ENCODE measurements around the gene HES5.

The HES5 gene

GRCh38 chr1:2483970-2484369 is 46.1 kb downstream of the HES5 start:
- H3K27ac ChIP-seq, result no peak overlapping the region
- peaks cover 91% of the 10 kb centered on the region for H3K36me3 ChIP-seq
- TF ChIP-seq, protein P1, sequence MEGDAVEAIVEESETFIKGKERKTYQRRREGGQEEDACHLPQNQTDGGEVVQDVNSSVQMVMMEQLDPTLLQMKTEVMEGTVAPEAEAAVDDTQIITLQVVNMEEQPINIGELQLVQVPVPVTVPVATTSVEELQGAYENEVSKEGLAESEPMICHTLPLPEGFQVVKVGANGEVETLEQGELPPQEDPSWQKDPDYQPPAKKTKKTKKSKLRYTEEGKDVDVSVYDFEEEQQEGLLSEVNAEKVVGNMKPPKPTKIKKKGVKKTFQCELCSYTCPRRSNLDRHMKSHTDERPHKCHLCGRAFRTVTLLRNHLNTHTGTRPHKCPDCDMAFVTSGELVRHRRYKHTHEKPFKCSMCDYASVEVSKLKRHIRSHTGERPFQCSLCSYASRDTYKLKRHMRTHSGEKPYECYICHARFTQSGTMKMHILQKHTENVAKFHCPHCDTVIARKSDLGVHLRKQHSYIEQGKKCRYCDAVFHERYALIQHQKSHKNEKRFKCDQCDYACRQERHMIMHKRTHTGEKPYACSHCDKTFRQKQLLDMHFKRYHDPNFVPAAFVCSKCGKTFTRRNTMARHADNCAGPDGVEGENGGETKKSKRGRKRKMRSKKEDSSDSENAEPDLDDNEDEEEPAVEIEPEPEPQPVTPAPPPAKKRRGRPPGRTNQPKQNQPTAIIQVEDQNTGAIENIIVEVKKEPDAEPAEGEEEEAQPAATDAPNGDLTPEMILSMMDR (IDR thresholded peaks at IDR 0.05; ENCODE audit: low read depth, low read length), result no peak
- no peak for DNase-seq
- no peak overlapping the region for H3K4me3 ChIP-seq (ENCODE audit: low read depth, low read length)
- no peaks in the 10 kb centered on the region for H3K9me3 ChIP-seq (ENCODE audit: severe bottlenecking)
- H3K27me3 ChIP-seq (ENCODE audit: insufficient read depth, low read depth, severe bottlenecking), result no peaks in the 10 kb centered on the region

DNA sequence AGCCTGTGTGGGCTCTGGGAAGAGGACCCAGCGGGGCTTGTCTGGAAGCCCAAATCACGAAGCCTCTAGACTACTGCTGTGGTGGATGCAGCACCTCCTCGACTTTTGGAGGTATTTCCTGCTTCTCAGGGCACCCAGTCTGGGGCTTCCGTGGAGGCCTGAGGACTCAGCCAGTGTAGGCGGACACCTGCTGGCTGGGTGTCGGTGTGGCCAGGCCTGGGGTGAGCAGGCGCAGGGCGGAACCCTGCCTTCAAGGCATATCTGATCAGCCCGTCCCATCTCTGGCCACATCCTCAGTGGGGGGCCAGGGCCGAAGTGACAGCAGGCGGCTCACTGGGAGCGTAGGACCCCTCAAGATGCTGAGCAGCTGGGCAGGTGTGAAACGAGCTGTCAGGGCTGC is 47.0 kb downstream of the HES5 start:
- no peak overlapping the region for H3K27ac ChIP-seq
- H3K4me3 ChIP-seq (ENCODE audit: low read depth, low read length), result no peak overlapping the region
- peaks cover 86% of the 10 kb centered on the region for H3K36me3 ChIP-seq
- H3K9me3 ChIP-seq (ENCODE audit: severe bottlenecking), result no peaks in the 10 kb centered on the region
- no peak for DNase-seq
- no peaks in the 10 kb centered on the region for H3K27me3 ChIP-seq (ENCODE audit: insufficient read depth, low read depth, severe bottlenecking)
- TF ChIP-seq, protein P1 (IDR thresholded peaks at IDR 0.05; ENCODE audit: low read depth, low read length), result no peak

DNA sequence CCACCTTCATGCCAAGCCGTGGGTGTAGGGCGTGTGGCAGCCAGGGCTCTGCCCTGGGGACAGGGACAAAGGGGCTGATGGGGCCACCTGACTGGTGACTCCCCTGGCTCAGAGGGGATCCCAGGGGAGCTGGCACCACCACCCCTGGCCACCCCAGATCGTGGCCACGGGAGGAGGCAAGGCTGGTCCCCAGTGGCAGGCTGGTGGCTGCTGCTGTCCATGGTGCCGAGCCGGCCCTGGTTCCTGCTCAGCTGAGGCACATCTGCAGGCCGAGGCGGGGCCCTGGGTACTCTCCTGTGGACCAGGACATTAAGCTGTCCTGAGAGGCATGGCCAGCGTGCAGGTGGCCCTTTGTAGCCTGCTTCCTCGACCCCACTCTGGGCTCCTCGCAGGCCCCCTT is 47.5 kb downstream of the HES5 start:
- no peaks in the 10 kb centered on the region for H3K9me3 ChIP-seq (ENCODE audit: severe bottlenecking)
- peaks cover 81% of the 10 kb centered on the region for H3K36me3 ChIP-seq
- H3K27me3 ChIP-seq (ENCODE audit: insufficient read depth, low read depth, severe bottlenecking), result no peaks in the 10 kb centered on the region
- H3K27ac ChIP-seq, result no peak overlapping the region
- DNase-seq, result no peak
- no peak overlapping the region for H3K4me3 ChIP-seq (ENCODE audit: low read depth, low read length)
- TF ChIP-seq, protein P1 (IDR thresholded peaks at IDR 0.05; ENCODE audit: low read depth, low read length), result no peak

DNA sequence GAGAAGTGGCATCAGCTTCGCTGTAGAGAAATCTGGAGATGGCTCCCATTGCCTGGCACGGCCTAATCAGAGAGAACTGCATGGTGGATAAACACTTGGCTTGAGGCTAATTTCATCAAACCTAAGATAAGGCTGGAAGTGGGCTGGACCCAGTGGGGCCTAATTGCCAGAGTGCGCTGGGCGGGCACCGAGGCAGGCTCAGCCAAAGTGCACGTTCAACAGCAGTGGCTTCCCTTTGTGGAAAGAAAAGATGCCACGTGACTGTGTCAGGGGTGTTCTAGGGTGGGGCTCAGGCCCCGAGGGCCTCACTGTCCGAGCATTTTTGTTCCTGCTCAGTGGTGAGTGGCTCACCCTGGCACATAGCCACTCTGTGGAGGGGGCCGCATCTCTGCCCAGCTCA is 48.2 kb downstream of the HES5 start:
- no peak overlapping the region; the same call in 1 of the 2 replicates for H3K27ac ChIP-seq
- H3K9me3 ChIP-seq (ENCODE audit: severe bottlenecking), result no peaks in the 10 kb centered on the region
- H3K36me3 ChIP-seq, result peaks cover 74% of the 10 kb centered on the region
- H3K4me3 ChIP-seq (ENCODE audit: low read depth, low read length), result no peak overlapping the region
- no peak for DNase-seq
- H3K27me3 ChIP-seq (ENCODE audit: insufficient read depth, low read depth, severe bottlenecking), result no peaks in the 10 kb centered on the region
- TF ChIP-seq, protein P1 (IDR thresholded peaks at IDR 0.05; ENCODE audit: low read depth, low read length), result no peak

DNA sequence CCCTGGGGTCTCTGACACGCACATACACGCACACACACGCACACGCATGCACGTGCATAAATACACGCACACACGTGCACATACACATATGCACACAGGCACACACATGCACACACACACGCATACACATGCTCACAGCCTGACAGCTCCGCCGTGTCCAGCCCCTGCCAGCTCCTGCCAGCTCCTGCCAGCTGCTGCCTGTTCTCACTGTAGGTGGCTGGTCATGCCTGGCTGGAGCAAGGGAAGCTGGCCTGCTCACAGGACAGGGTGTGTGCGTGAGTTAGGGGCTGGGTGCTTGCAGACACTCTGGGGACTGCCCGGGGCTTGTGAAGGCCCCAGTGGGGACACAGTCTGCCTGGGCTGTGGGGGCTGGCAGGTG is 49.1 kb downstream of the HES5 start:
- no peaks in the 10 kb centered on the region for H3K27me3 ChIP-seq (ENCODE audit: insufficient read depth, low read depth, severe bottlenecking)
- TF ChIP-seq, protein P1 (IDR thresholded peaks at IDR 0.05; ENCODE audit: low read depth, low read length), result no peak
- DNase-seq, result no peak
- H3K27ac ChIP-seq, result no peak overlapping the region
- H3K36me3 ChIP-seq, result peaks cover 65% of the 10 kb centered on the region
- H3K4me3 ChIP-seq (ENCODE audit: low read depth, low read length), result no peak overlapping the region
- H3K9me3 ChIP-seq (ENCODE audit: severe bottlenecking), result no peaks in the 10 kb centered on the region

GRCh38 chr1:2480236-2480985 is 49.7 kb downstream of the HES5 start:
- TF ChIP-seq, protein P1 (IDR thresholded peaks at IDR 0.05; ENCODE audit: low read depth, low read length), result no peak
- Histone ChIP-seq H3K27ac (no peak overlapping the region), H3K27me3 (ENCODE audit: insufficient read depth, low read depth, severe bottlenecking) (no peaks in the 10 kb centered on the region), H3K36me3 (peaks cover 61% of the 10 kb centered on the region), H3K4me3 (ENCODE audit: low read depth, low read length) (no peak overlapping the region), H3K9me3 (ENCODE audit: severe bottlenecking) (no peaks in the 10 kb centered on the region)
- no peak for DNase-seq

Measured in WERI-Rb-1 (cell line).